Measurements from ENCODE around the gene HDGFL2. TPM values are rescaled to one million over a fixed set of nuclear protein-coding genes. Genes with fewer than 3 reads are reported as not detected.

Gene HDGFL2
- total and polyA plus RNA-seq, 2 of the 8 experiments (the other 6 are each of a cell fraction or from before 2014, with no cell fraction given): 31.1 to 106 TPM

DNA sequence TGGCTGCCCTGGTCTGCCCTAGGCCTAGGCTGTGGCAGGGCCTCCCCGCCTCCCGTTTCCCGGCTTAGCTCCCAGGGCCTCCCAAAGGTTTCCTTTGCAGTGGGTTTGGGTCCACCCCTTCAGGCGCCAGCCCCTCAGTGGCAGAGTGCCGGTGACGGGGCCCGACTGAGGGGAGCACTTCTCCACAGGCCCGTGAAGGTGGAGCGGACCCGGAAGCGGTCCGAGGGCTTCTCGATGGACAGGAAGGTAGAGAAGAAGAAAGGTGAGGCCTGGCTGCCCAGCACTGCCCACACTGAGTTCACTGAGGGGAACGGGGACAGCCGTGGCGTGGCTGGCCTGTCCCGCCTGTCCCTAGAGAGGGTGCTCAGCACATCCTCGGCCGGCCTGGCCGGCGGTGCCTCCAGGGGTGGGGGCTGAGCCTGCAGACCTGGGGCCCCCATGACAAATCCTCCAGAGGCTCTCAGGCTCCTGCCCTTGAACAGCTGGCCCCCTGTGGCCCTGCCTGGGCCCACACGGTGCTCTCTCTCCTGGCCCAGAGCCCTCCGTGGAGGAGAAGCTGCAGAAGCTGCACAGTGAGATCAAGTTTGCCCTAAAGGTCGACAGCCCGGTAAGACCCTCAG, 25.8 kb downstream of the HDGFL2 start:
- Histone ChIP-seq H3K79me1 (ENCODE audit: low read depth, low read length) (peaks cover 2% of the 10 kb centered on the region; the same call in 1 of the 2 replicates), H3K27ac (ENCODE audit: low read depth, low read length) (no peak overlapping the region), H2BK20ac (ENCODE audit: low read length) (no peak overlapping the region), H3K9ac (replicated peaks in 1 of 4; ENCODE audit: extremely low read depth in 1 of 4, low read depth in 3 of 4, low read length in 3 of 4) (no peak overlapping the region), H3K9me3 (ENCODE audit: insufficient read depth in 2 of 2, low read depth in 1 of 2, low read length in 1 of 2) (no peaks in the 10 kb centered on the region), H3K27me3 (replicated peaks in 1 of 4; ENCODE audit: control insufficient read depth in 3 of 4, extremely low read depth in 1 of 4, insufficient read depth in 3 of 4, low read length in 3 of 4) (no peaks in the 10 kb centered on the region), H3K14ac (ENCODE audit: insufficient read length) (no peak overlapping the region), H2BK120ac (replicated peaks; ENCODE audit: low read depth, low read length) (no peak overlapping the region), H2AK5ac (ENCODE audit: low read depth, low read length) (no peak overlapping the region), H2BK12ac (ENCODE audit: low read depth, low read length) (no peak overlapping the region), H3K4me3 (ENCODE audit: extremely low read depth in 1 of 4, insufficient read depth in 2 of 4, low read depth in 3 of 4, low read length in 4 of 4) (no peak overlapping the region), H3K56ac (replicated peaks; ENCODE audit: insufficient read length, low read depth, low read length) (no peak overlapping the region), H3K4me2 (ENCODE audit: insufficient read depth in 1 of 2, low read depth in 2 of 2, low read length in 2 of 2) (no peak overlapping the region), H2BK15ac (ENCODE audit: low read length) (no peak overlapping the region), H2BK5ac (ENCODE audit: low read depth, low read length) (no peak overlapping the region), H4K8ac (ENCODE audit: extremely low read depth, insufficient read depth, low read length) (no peak overlapping the region), H4K5ac (ENCODE audit: insufficient read length, low read depth, low read length) (no peak overlapping the region), H3K23me2 (ENCODE audit: low read depth, low read length) (peaks cover 3% of the 10 kb centered on the region; the same call in 1 of the 2 replicates), H3K4me1 (replicated peaks in 1 of 4; ENCODE audit: control insufficient read depth in 3 of 4, insufficient read depth in 4 of 4, low read length in 3 of 4) (no peaks in the 10 kb centered on the region), H3K79me2 (ENCODE audit: control insufficient read depth in 1 of 2, insufficient read depth in 2 of 2, low read length in 2 of 2) (no peaks in the 10 kb centered on the region), H4K91ac (replicated peaks; ENCODE audit: insufficient read length, low read length) (no peak overlapping the region), H2AFZ (ENCODE audit: low read length) (no peak overlapping the region), H3K23ac (ENCODE audit: insufficient read length) (no peak overlapping the region), H4K20me1 (replicated peaks in 1 of 2; ENCODE audit: control insufficient read depth in 1 of 2, insufficient read depth in 2 of 2, low read length in 2 of 2) (peaks cover 4 to 18% of the 10 kb centered on the region in 2 experiments), H3K4ac (replicated peaks; ENCODE audit: insufficient read length, low read depth, low read length) (no peak overlapping the region), H3K36me3 (ENCODE audit: control insufficient read depth in 2 of 4, insufficient read depth in 4 of 4, low read length in 3 of 4) (peaks cover 14 to 73% (median 38%) of the 10 kb centered on the region in 4 experiments), H3K18ac (ENCODE audit: extremely low read depth, low read length) (no peak overlapping the region)
- no peak for FAIRE-seq
- ChIA-PET CTCF (ENCODE audit: partially characterized antibody) (interaction anchor here (1.2 to 3.8 kb wide), 3 partner anchors 10 to 138 kb away, joined by 3 to 17 read pairs (median 5); no protein-coding TSS in a partner anchor), POLR2A (ENCODE audit: partially characterized antibody) (interaction anchor here (1.0 to 4.1 kb wide), 4 partner anchors 11 to 26 kb away, joined by 3 to 15 read pairs (median 3); no protein-coding TSS in a partner anchor)
- no peak for DNase-seq (ENCODE audit: low read depth in 1 of 2, low spot score in 2 of 2)
- TF ChIP-seq, protein P1, sequence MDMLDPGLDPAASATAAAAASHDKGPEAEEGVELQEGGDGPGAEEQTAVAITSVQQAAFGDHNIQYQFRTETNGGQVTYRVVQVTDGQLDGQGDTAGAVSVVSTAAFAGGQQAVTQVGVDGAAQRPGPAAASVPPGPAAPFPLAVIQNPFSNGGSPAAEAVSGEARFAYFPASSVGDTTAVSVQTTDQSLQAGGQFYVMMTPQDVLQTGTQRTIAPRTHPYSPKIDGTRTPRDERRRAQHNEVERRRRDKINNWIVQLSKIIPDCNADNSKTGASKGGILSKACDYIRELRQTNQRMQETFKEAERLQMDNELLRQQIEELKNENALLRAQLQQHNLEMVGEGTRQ (IDR thresholded peaks at IDR 0.05; ENCODE audit: low read length): no peak
- TF ChIP-seq FOSL1 (IDR thresholded peaks at IDR 0.05; ENCODE audit: insufficient read depth, low read depth, low read length) (no peak), SIRT6 (IDR thresholded peaks at IDR 0.05; ENCODE audit: low read length) (no peak), KDM4A (IDR thresholded peaks at IDR 0.05; ENCODE audit: low read depth, low read length, severe bottlenecking) (no peak), TAF7 (optimal IDR thresholded peaks at IDR 0.05; ENCODE audit: borderline replicate concordance, low read depth, low read length) (no peak), TEAD4 (IDR thresholded peaks at IDR 0.05; ENCODE audit: low read depth, low read length) (no peak)
- TF ChIP-seq, protein P2, sequence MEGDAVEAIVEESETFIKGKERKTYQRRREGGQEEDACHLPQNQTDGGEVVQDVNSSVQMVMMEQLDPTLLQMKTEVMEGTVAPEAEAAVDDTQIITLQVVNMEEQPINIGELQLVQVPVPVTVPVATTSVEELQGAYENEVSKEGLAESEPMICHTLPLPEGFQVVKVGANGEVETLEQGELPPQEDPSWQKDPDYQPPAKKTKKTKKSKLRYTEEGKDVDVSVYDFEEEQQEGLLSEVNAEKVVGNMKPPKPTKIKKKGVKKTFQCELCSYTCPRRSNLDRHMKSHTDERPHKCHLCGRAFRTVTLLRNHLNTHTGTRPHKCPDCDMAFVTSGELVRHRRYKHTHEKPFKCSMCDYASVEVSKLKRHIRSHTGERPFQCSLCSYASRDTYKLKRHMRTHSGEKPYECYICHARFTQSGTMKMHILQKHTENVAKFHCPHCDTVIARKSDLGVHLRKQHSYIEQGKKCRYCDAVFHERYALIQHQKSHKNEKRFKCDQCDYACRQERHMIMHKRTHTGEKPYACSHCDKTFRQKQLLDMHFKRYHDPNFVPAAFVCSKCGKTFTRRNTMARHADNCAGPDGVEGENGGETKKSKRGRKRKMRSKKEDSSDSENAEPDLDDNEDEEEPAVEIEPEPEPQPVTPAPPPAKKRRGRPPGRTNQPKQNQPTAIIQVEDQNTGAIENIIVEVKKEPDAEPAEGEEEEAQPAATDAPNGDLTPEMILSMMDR (IDR thresholded peaks at IDR 0.05; ENCODE audit: control extremely low read depth in 1 of 3, insufficient read depth in 1 of 3, low read depth in 1 of 3, low read length in 3 of 3): no peak
- WGBS, 2 experiments (ENCODE audit: extremely low coverage in 1 of 2, insufficient coverage in 1 of 2, insufficient read length in 1 of 2, insufficient replicate concordance in 2 of 2, low coverage in 1 of 2, low lambda C conversion rate in 2 of 2, missing lambda C conversion rate in 1 of 2): 92% methylated on average over 25 of the region's 25 CpGs; no CpG with 5 or more reads in 1 of the 2 experiments
